OCI-LY1 (cell line): ENCODE results near the gene MACROD2.

Experiments
- H2AFZ ChIP-seq: fragments of 200-600 bp; sonication (generic), shearing (Covaris generic); 2 replicates; pipeline ENCODE4 v1.6.0; 2014; ENCODE audit warnings: antibody characterized with exemption, mild to moderate bottlenecking, low read length
- H3F3A ChIP-seq: fragments of 200-600 bp; sonication (generic), shearing (Covaris generic); 2 replicates; pipeline ENCODE4 v1.6.0; 2014; ENCODE audit warnings: mild to moderate bottlenecking, antibody characterized with exemption, low read length, moderate library complexity; ENCODE audit not compliant: insufficient read depth
- H3K27ac ChIP-seq: fragments of 200-600 bp; sonication (generic); 2 replicates; pipeline ENCODE4 v1.5.1; 2014; ENCODE audit warnings: low read length, mixed run types, mild to moderate bottlenecking, low read depth; ENCODE audit not compliant: poor library complexity, severe bottlenecking
- H3K27me3 ChIP-seq: fragments of 200-600 bp; sonication (generic); 2 replicates; pipeline ENCODE4 v1.6.0; 2014; ENCODE audit warnings: antibody characterized with exemption, mild to moderate bottlenecking, low read length, moderate library complexity; ENCODE audit not compliant: insufficient read depth
- H3K36me3 ChIP-seq: fragments of 200-600 bp; sonication (generic); 2 replicates; pipeline ENCODE4 v1.6.1; 2014; ENCODE audit warnings: mild to moderate bottlenecking, antibody characterized with exemption, low read length, moderate library complexity, mixed read lengths; ENCODE audit not compliant: insufficient read depth
- H3K4me1 ChIP-seq: fragments of 200-600 bp; sonication (generic); 2 replicates; pipeline ENCODE4 v1.5.1; 2014; ENCODE audit warnings: mild to moderate bottlenecking, low read length, moderate library complexity; ENCODE audit not compliant: insufficient read depth, severe bottlenecking
- H3K4me2 ChIP-seq: fragments of 200-600 bp; sonication (generic), shearing (Covaris generic); 2 replicates; pipeline ENCODE4 v1.6.1; 2014; ENCODE audit warnings: low read length
- H3K4me3 ChIP-seq: fragments of 200-600 bp; sonication (generic); 2 replicates; pipeline ENCODE4 v1.5.1; 2014; ENCODE audit warnings: low read length, low read depth, mild to moderate bottlenecking, mixed read lengths; ENCODE audit not compliant: poor library complexity, severe bottlenecking
- H3K79me2 ChIP-seq: fragments of 200-600 bp; shearing (Covaris generic); 2 replicates; pipeline ENCODE4 v1.6.1; 2016; ENCODE audit warnings: mixed run types, low read length, mixed read lengths; ENCODE audit not compliant: insufficient read depth
- H3K9ac ChIP-seq: fragments of 200-600 bp; sonication (generic), shearing (Covaris generic); 2 replicates; pipeline ENCODE4 v1.6.1; 2014; ENCODE audit warnings: mild to moderate bottlenecking, low read length, mixed read lengths
- H3K9me2 ChIP-seq: fragments of 200-600 bp; sonication (generic), shearing (Covaris generic); 2 replicates; pipeline ENCODE4 v1.6.1; 2014; ENCODE audit warnings: low read depth, mild to moderate bottlenecking, low read length, mixed read lengths
- H3K9me3 ChIP-seq: fragments of 200-600 bp; shearing (Covaris generic); 2 replicates; pipeline ENCODE4 v1.6.1; 2014; ENCODE audit warnings: low read length, mixed read lengths
- H4K20me1 ChIP-seq: fragments of 200-600 bp; sonication (generic), shearing (Covaris generic); 2 replicates; pipeline ENCODE4 v1.6.0; 2016; ENCODE audit warnings: mild to moderate bottlenecking, low read length; ENCODE audit not compliant: insufficient read depth
- CTCF ChIP-seq: fragments of 200-600 bp; sonication (generic), shearing (Covaris generic); IDR thresholded peaks from 2 replicates; pipeline ENCODE4 v1.5.1; 2017; ENCODE audit warnings: mild to moderate bottlenecking, antibody characterized with exemption, low read length, moderate library complexity, mixed read lengths
- EZH2 ChIP-seq: fragments of 200-600 bp; sonication (generic), shearing (Covaris generic); IDR thresholded peaks from 2 replicates; pipeline ENCODE4 v1.8.0; 2017; ENCODE audit warnings: borderline replicate concordance, mixed run types, mild to moderate bottlenecking, antibody characterized with exemption, low read length, moderate library complexity, mixed read lengths

MACROD2 gene

GRCh38 chr20:15616626-15617025 lies 1621.3 kb downstream of the MACROD2 start:
- TF ChIP-seq CTCF, result no peak
- no peak for TF ChIP-seq EZH2
- H3K4me1 ChIP-seq, result no peaks in the 10 kb centered on the region
- H3K9me2 ChIP-seq, result no peaks in the 10 kb centered on the region
- H3K9ac ChIP-seq, result no peak overlapping the region
- no peaks in the 10 kb centered on the region for H3K9me3 ChIP-seq
- no peaks in the 10 kb centered on the region for H4K20me1 ChIP-seq
- H3K27me3 ChIP-seq, result no peaks in the 10 kb centered on the region
- H2AFZ ChIP-seq, result no peak overlapping the region
- H3F3A ChIP-seq, result no peaks in the 10 kb centered on the region
- H3K36me3 ChIP-seq, result no peaks in the 10 kb centered on the region
- H3K4me3 ChIP-seq, result no peak overlapping the region
- no peak overlapping the region for H3K27ac ChIP-seq
- H3K4me2 ChIP-seq, result no peak overlapping the region
- no peaks in the 10 kb centered on the region for H3K79me2 ChIP-seq

- Histone ChIP-seq H3F3A (no peaks in the 10 kb centered on the region), H3K27ac (no peak overlapping the region), H3K4me3 (no peak overlapping the region), H3K9me3 (no peaks in the 10 kb centered on the region), H2AFZ (no peak overlapping the region), H4K20me1 (no peaks in the 10 kb centered on the region), H3K4me1 (no peaks in the 10 kb centered on the region), H3K27me3 (no peaks in the 10 kb centered on the region), H3K79me2 (no peaks in the 10 kb centered on the region), H3K9me2 (no peaks in the 10 kb centered on the region), H3K9ac (no peak overlapping the region), H3K36me3 (no peaks in the 10 kb centered on the region), H3K4me2 (no peak overlapping the region)
- TF ChIP-seq CTCF (no peak), EZH2 (no peak)
Measured at GRCh38 chr20:15618110-15618509, 1622.8 kb downstream of the MACROD2 start.

GRCh38 chr20:15618912-15619311 lies 1623.6 kb downstream of the MACROD2 start:
- Histone ChIP-seq H3K9me3 (no peaks in the 10 kb centered on the region), H3K9ac (no peak overlapping the region), H3F3A (no peaks in the 10 kb centered on the region), H3K36me3 (no peaks in the 10 kb centered on the region), H3K4me2 (no peak overlapping the region), H2AFZ (no peak overlapping the region), H3K79me2 (no peaks in the 10 kb centered on the region), H3K27ac (no peak overlapping the region), H3K4me3 (no peak overlapping the region), H3K27me3 (no peaks in the 10 kb centered on the region), H4K20me1 (no peaks in the 10 kb centered on the region), H3K9me2 (no peaks in the 10 kb centered on the region), H3K4me1 (no peaks in the 10 kb centered on the region)
- no peak for TF ChIP-seq CTCF
- no peak for TF ChIP-seq EZH2
